Right lung (tissue), 5 donors: ENCODE measurements around the gene DIPK1A. TPM values are rescaled to one million over a fixed set of nuclear protein-coding genes. Genes with fewer than 3 reads are reported as not detected.

Experiments
- DNase-seq, 2 donors: peaks; one replicate each; pipeline ENCODE4 v3.0.0-alpha.2; 2013
- polyA plus RNA-seq, 5 donors: library from polyadenylated mRNA; unstranded; fragments of 120-200 nt; gene quantifications; one replicate each; pipeline versions ENCODE4 v1.2.1 to v1.2.3, GENCODE V29; 2013; ENCODE audit warnings: inconsistent platforms in 1 of 5, low replicate concordance in 1 of 5; ENCODE audit not compliant: insufficient read length in 5 of 5, insufficient read depth in 1 of 5

The DIPK1A gene
- polyA plus RNA-seq, 5 donors: 7.8 to 13.9 (median 12.2) TPM

GRCh38 chr1:92803140-92803887 is 157.9 kb downstream of the DIPK1A start:
- no peak for DNase-seq

- no peak for DNase-seq
These were observed 163.3 kb downstream of the DIPK1A start for GRCh38 chr1:92797961-92798360.

- no peak for DNase-seq
These were observed 164.0 kb downstream of the DIPK1A start for GRCh38 chr1:92797297-92797696.

GRCh38 chr1:92795166-92795565 is 166.1 kb downstream of the DIPK1A start:
- DNase-seq: no peak

GRCh38 chr1:92792340-92792782 is 168.9 kb downstream of the DIPK1A start:
- no peak for DNase-seq

Other genes with a start within 250 kb of the DIPK1A start
- 10 to 100 TPM; 15.2 to 22.5 (median 21.7) TPM for gene EVI5, start 176.4 kb downstream of the DIPK1A start, polyA plus RNA-seq
- gene RPL5, start 129.4 kb downstream of the DIPK1A start, polyA plus RNA-seq: 1,000 to 10,000 TPM; 2,868 to 3,314 (median 3,014) TPM
- gene MTF2, start 117.8 kb upstream of the DIPK1A start, polyA plus RNA-seq: 10 to 100 TPM; 42.2 to 72.5 (median 59.3) TPM
- gene TMED5, start 219.0 kb upstream of the DIPK1A start, polyA plus RNA-seq: 10 to 100 TPM; 43.8 to 61.4 (median 49.2) TPM
- gene CCDC18, start 219.3 kb upstream of the DIPK1A start, polyA plus RNA-seq: 10 to 100 TPM in 4 of 5 donors, 1 to 10 TPM in 1; 8.5 to 21.1 (median 13.5) TPM